ENCODE data around the gene SLC25A51. TPM values are rescaled to one million over a fixed set of nuclear protein-coding genes. Genes with fewer than 3 reads are reported as not detected.

The SLC25A51 gene
- total RNA-seq (2014; rRNA removed; shearing (Covaris generic)): 10.0 and 18.8 TPM in 2 replicates

GRCh38 chr9:37903647-37904444, at the start of gene SLC25A51:
Gene SLC25A51 (minus strand): TSS chr9:37904127. CDS start chr9:37888550, 15,577 bp downstream.
- peak; percentile 79 to 82 for DNase-seq (ENCODE audit: low read depth in 1 of 2, low spot score in 2 of 2)
- H3K27ac ChIP-seq: peak within 1 kb of the TSS; percentile 45

GRCh38 chr9:37953206-37953774, 49.4 kb upstream of the SLC25A51 start:
- Histone ChIP-seq H3K4me3 (no peak overlapping the region), H3K27me3 (replicated peaks) (no peaks in the 10 kb centered on the region), H3K27ac (peak overlapping the region; percentile 65), H3K36me3 (peaks cover 58% of the 10 kb centered on the region), H3K4me1 (replicated peaks) (peaks cover 26% of the 10 kb centered on the region), H3K9me3 (replicated peaks) (no peaks in the 10 kb centered on the region)
- no peak for DNase-seq (ENCODE audit: low read depth in 1 of 2, low spot score in 2 of 2)

More at GRCh38 chr9:37903647-37904444, at the start of gene SLC25A51:
- H3K9me3 ChIP-seq (replicated peaks): no peaks in the 10 kb centered on the region
- H3K36me3 ChIP-seq: peaks cover 5% of the 10 kb centered on the region
- H3K4me1 ChIP-seq (replicated peaks): peaks cover 12% of the 10 kb centered on the region
- no peaks in the 10 kb centered on the region for H3K27me3 ChIP-seq (replicated peaks)
- peak within 1 kb of the TSS; percentile 87 for H3K4me3 ChIP-seq

- Histone ChIP-seq H3K4me1 (replicated peaks) (peaks cover 26% of the 10 kb centered on the region), H3K27ac (no peak overlapping the region), H3K9me3 (replicated peaks) (no peaks in the 10 kb centered on the region), H3K36me3 (peaks cover 63% of the 10 kb centered on the region), H3K27me3 (replicated peaks) (no peaks in the 10 kb centered on the region), H3K4me3 (no peak overlapping the region)
- DNase-seq (ENCODE audit: low read depth in 1 of 2, low spot score in 2 of 2): no peak
Observed at GRCh38 chr9:37952731-37953130, 48.8 kb upstream of the SLC25A51 start.

- H3K4me1 ChIP-seq (replicated peaks): peaks cover 26% of the 10 kb centered on the region
- H3K4me3 ChIP-seq: no peak overlapping the region
- no peaks in the 10 kb centered on the region for H3K9me3 ChIP-seq (replicated peaks)
- no peak for DNase-seq (ENCODE audit: low read depth in 1 of 2, low spot score in 2 of 2)
- peaks cover 72% of the 10 kb centered on the region for H3K36me3 ChIP-seq
- H3K27ac ChIP-seq: no peak overlapping the region
- H3K27me3 ChIP-seq (replicated peaks): no peaks in the 10 kb centered on the region
Observed at GRCh38 chr9:37951671-37952449, 47.9 kb upstream of the SLC25A51 start.

- peaks cover 35% of the 10 kb centered on the region for H3K4me1 ChIP-seq (replicated peaks)
- no peak overlapping the region for H3K27ac ChIP-seq
- H3K27me3 ChIP-seq (replicated peaks): no peaks in the 10 kb centered on the region
- DNase-seq (ENCODE audit: low read depth in 1 of 2, low spot score in 2 of 2): no peak
- no peaks in the 10 kb centered on the region for H3K9me3 ChIP-seq (replicated peaks)
- H3K36me3 ChIP-seq: peaks cover 83% of the 10 kb centered on the region
- no peak overlapping the region for H3K4me3 ChIP-seq
Observed at GRCh38 chr9:37950561-37950960, 46.6 kb upstream of the SLC25A51 start.

GRCh38 chr9:37949576-37949975, 45.6 kb upstream of the SLC25A51 start:
- H3K27me3 ChIP-seq (replicated peaks): no peaks in the 10 kb centered on the region
- peaks cover 37% of the 10 kb centered on the region for H3K4me1 ChIP-seq (replicated peaks)
- peak; percentile 12 to 44 for DNase-seq (ENCODE audit: low read depth in 1 of 2, low spot score in 2 of 2)
- no peak overlapping the region for H3K27ac ChIP-seq
- peaks cover 85% of the 10 kb centered on the region for H3K36me3 ChIP-seq
- no peak overlapping the region for H3K4me3 ChIP-seq
- no peaks in the 10 kb centered on the region for H3K9me3 ChIP-seq (replicated peaks)

- Histone ChIP-seq H3K27ac (no peak overlapping the region), H3K27me3 (replicated peaks) (no peaks in the 10 kb centered on the region), H3K36me3 (peaks cover 79% of the 10 kb centered on the region)
Observed at GRCh38 chr9:37948417-37948980, 44.6 kb upstream of the SLC25A51 start.

GRCh38 chr9:37947977-37948376, 44.0 kb upstream of the SLC25A51 start:
- H3K27me3 ChIP-seq (replicated peaks): no peaks in the 10 kb centered on the region
- no peak overlapping the region for H3K27ac ChIP-seq
- DNase-seq (ENCODE audit: low read depth in 1 of 2, low spot score in 2 of 2): no peak
- peaks cover 37% of the 10 kb centered on the region for H3K4me1 ChIP-seq (replicated peaks)
- H3K36me3 ChIP-seq: peaks cover 79% of the 10 kb centered on the region
- no peaks in the 10 kb centered on the region for H3K9me3 ChIP-seq (replicated peaks)
- no peak overlapping the region for H3K4me3 ChIP-seq

More at GRCh38 chr9:37948417-37948980, 44.6 kb upstream of the SLC25A51 start:
- H3K4me1 ChIP-seq (replicated peaks): peaks cover 37% of the 10 kb centered on the region
- DNase-seq (ENCODE audit: low read depth in 1 of 2, low spot score in 2 of 2): no peak
- H3K4me3 ChIP-seq: no peak overlapping the region
- H3K9me3 ChIP-seq (replicated peaks): no peaks in the 10 kb centered on the region

- Histone ChIP-seq H3K9me3 (replicated peaks) (no peaks in the 10 kb centered on the region), H3K27ac (no peak overlapping the region), H3K4me1 (replicated peaks) (peaks cover 40% of the 10 kb centered on the region), H3K27me3 (replicated peaks) (no peaks in the 10 kb centered on the region), H3K36me3 (peaks cover 76% of the 10 kb centered on the region), H3K4me3 (no peak overlapping the region)
- DNase-seq (ENCODE audit: low read depth in 1 of 2, low spot score in 2 of 2): no peak
Observed at GRCh38 chr9:37947471-37947870, 43.5 kb upstream of the SLC25A51 start.

- Histone ChIP-seq H3K4me3 (no peak overlapping the region), H3K27me3 (replicated peaks) (no peaks in the 10 kb centered on the region)
Observed at GRCh38 chr9:37946971-37947370, 43.0 kb upstream of the SLC25A51 start.

GRCh38 chr9:37946041-37946440, 42.1 kb upstream of the SLC25A51 start:
- Histone ChIP-seq H3K4me1 (replicated peaks) (peaks cover 51% of the 10 kb centered on the region), H3K36me3 (peaks cover 72% of the 10 kb centered on the region), H3K4me3 (no peak overlapping the region), H3K27ac (no peak overlapping the region), H3K27me3 (replicated peaks) (no peaks in the 10 kb centered on the region), H3K9me3 (replicated peaks) (no peaks in the 10 kb centered on the region)
- DNase-seq (ENCODE audit: low read depth in 1 of 2, low spot score in 2 of 2): no peak

More at GRCh38 chr9:37946971-37947370, 43.0 kb upstream of the SLC25A51 start:
- no peak for DNase-seq (ENCODE audit: low read depth in 1 of 2, low spot score in 2 of 2)
- no peaks in the 10 kb centered on the region for H3K9me3 ChIP-seq (replicated peaks)
- H3K27ac ChIP-seq: no peak overlapping the region
- H3K4me1 ChIP-seq (replicated peaks): peaks cover 43% of the 10 kb centered on the region
- H3K36me3 ChIP-seq: peaks cover 76% of the 10 kb centered on the region

GRCh38 chr9:37944671-37945481, 40.9 kb upstream of the SLC25A51 start:
- peak; percentile 38 to 63 for DNase-seq (ENCODE audit: low read depth in 1 of 2, low spot score in 2 of 2)
- H3K4me1 ChIP-seq (replicated peaks): peaks cover 57% of the 10 kb centered on the region
- H3K4me3 ChIP-seq: no peak overlapping the region
- peaks cover 70% of the 10 kb centered on the region for H3K36me3 ChIP-seq
- H3K9me3 ChIP-seq (replicated peaks): no peaks in the 10 kb centered on the region
- H3K27ac ChIP-seq: peak overlapping the region; percentile 49
- no peaks in the 10 kb centered on the region for H3K27me3 ChIP-seq (replicated peaks)

- no peak for DNase-seq (ENCODE audit: low read depth in 1 of 2, low spot score in 2 of 2)
- H3K9me3 ChIP-seq (replicated peaks): no peaks in the 10 kb centered on the region
- H3K27me3 ChIP-seq (replicated peaks): no peaks in the 10 kb centered on the region
- peak overlapping the region; percentile 49 for H3K27ac ChIP-seq
- peaks cover 63% of the 10 kb centered on the region for H3K4me1 ChIP-seq (replicated peaks)
- peaks cover 71% of the 10 kb centered on the region for H3K36me3 ChIP-seq
- H3K4me3 ChIP-seq: no peak overlapping the region
Observed at GRCh38 chr9:37944266-37944650, 40.3 kb upstream of the SLC25A51 start.

Data from SJSA1 (cell line).